IMR-90 (cell line): ENCODE data around the gene SPRED2.

Experiments
- CTCF ChIP-seq: conservative IDR thresholded peaks from 2 replicates; pipeline ENCODE4 v1.5.1; 2012; ENCODE audit warnings: mild to moderate bottlenecking, low read depth, low read length, improper control_type of control experiment
- RAD21 ChIP-seq: IDR thresholded peaks from 2 replicates; pipeline ENCODE4 v1.6.1; 2012; ENCODE audit warnings: low read length, improper control_type of control experiment

- TF ChIP-seq CTCF: no peak
- no peak for TF ChIP-seq RAD21
Observed at GRCh38 chr2:65360441-65360840, 72.0 kb downstream of the SPRED2 start.
